Lung (tissue), 12 donors: ENCODE results near the gene TMC8. TPM values are rescaled to one million over a fixed set of nuclear protein-coding genes. Genes with fewer than 3 reads are reported as not detected.

ENCODE experiments used
- ATAC-seq: fragments of 200-7000 bp; cut with Tn5 transposase; one replicate; pipeline ENCODE4 v1.9.1; 2020; ENCODE audit warnings: moderate number of reproducible peaks; ENCODE audit not compliant: insufficient read depth, low FRiP score
- DNase-seq, 3 donors: peaks; one replicate each; pipeline ENCODE4 v3.0.0-alpha.2; 2013 to 2017
- H3K27ac ChIP-seq, 2 donors: one replicate each; pipeline ENCODE4 v1.5.1; 2013; ENCODE audit warnings: mild to moderate bottlenecking in 2 of 2, moderate library complexity in 2 of 2, control low read depth in 1 of 2, inconsistent platforms in 1 of 2, low read depth in 1 of 2, low read length in 1 of 2
- H3K27me3 ChIP-seq, 3 donors: one replicate each; pipeline ENCODE4 v1.5.1; 2013; ENCODE audit warnings: low read length in 2 of 3; ENCODE audit not compliant: control insufficient read depth in 3 of 3, insufficient read depth in 3 of 3
- H3K36me3 ChIP-seq, 4 donors: one replicate each; pipeline ENCODE4 v1.5.1; 2013; ENCODE audit warnings: low read length in 4 of 4, mild to moderate bottlenecking in 1 of 4, moderate library complexity in 1 of 4; ENCODE audit not compliant: control insufficient read depth in 4 of 4, insufficient read depth in 4 of 4
- H3K4me1 ChIP-seq, 5 donors: one replicate each; pipeline ENCODE4 v1.5.1; 2013; ENCODE audit warnings: low read length in 5 of 5, mild to moderate bottlenecking in 2 of 5, moderate library complexity in 1 of 5; ENCODE audit not compliant: control insufficient read depth in 5 of 5, insufficient read depth in 5 of 5
- H3K4me3 ChIP-seq: one replicate; pipeline ENCODE4 v1.5.1; 2013; ENCODE audit warnings: mild to moderate bottlenecking, control low read depth, moderate library complexity
- H3K9ac ChIP-seq, 2 donors: one replicate each; pipeline ENCODE4 v1.5.1; 2013; ENCODE audit warnings: low read length in 2 of 2, control low read depth in 1 of 2; ENCODE audit not compliant: insufficient read depth in 1 of 2
- H3K9me3 ChIP-seq, 4 donors: one replicate each; pipeline ENCODE4 v1.5.1; 2013; ENCODE audit warnings: low read length in 3 of 4, mild to moderate bottlenecking in 1 of 4, moderate library complexity in 1 of 4; ENCODE audit not compliant: control insufficient read depth in 4 of 4, insufficient read depth in 3 of 4
- WGBS, 2 donors: extraction: QIAGEN DNeasy Blood & Tissue Kit; methylation state at CpG; one replicate each; pipeline ENCODE4 v1.1.7; 2013; 5-methylcytosine and 5-hydroxymethylcytosine counted together
- polyA plus RNA-seq, 2 donors: library from polyadenylated mRNA; stranded (reverse); fragments of 200-250 nt; gene quantifications; one replicate each; pipeline ENCODE4 v1.2.1, GENCODE V29; 2013
- total RNA-seq, 2 donors: library from RNA; depleted of rRNA in 1 of 2; stranded (reverse); fragments of >200 nt in 1 of 2; gene quantifications; one replicate each; pipeline ENCODE4 v1.2.1, GENCODE V29; 2014 to 2021
- TF ChIP-seq, protein P1 (sequence below): IDR thresholded peaks from 2 replicates; pipeline ENCODE4 v1.5.1; 2012; ENCODE audit warnings: mild to moderate bottlenecking; ENCODE audit errors: control extremely low read depth, extremely low read depth
- donor health status: control.
- donor health status: control.
- donor health status: Bipolar disorder and iron deficiency.
- donor health status: healthy.
- donor health status: DM: yes; HTN: yes; CAD: no.

TMC8 gene
- total and polyA plus RNA-seq, 4 donors = 15.5 to 28.1 (median 18.5) TPM

DNA sequence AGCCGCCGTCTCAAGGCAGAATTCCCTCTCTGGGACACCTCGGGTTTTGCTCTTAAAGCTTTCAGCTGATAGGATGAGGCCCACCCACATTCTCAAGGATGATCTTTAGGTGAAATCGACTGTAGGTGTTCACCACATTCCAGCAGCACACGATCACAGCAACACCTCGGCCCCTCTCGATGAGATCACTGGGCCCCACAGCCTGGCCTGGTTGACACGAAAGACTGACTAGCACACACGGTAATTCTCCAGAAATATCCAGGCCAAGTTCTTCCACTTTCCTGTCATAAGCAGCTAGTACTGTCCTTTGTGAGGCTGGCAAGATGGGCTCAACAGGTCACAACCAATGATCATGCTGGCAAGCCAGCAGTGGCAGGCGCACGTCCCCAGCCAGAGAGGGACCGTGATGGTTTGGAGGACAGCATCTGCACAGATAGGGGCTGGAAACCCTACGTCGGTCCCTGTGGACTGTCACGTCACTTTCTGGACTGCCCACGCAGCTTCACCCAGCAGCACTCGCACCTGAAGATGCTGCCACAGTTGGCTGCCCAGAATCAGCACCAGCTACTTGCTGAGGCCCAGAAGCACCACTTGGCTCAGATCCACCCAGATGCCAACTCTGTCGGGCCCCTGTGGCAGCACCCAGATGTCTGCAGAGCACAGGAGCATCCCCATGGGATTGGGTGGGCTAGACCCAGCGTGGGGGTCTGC is 19.4 kb upstream of the TMC8 start:
- WGBS, 2 donors = 90% methylated on average over 19 of the region's 19 CpGs
- TF ChIP-seq, protein P1, sequence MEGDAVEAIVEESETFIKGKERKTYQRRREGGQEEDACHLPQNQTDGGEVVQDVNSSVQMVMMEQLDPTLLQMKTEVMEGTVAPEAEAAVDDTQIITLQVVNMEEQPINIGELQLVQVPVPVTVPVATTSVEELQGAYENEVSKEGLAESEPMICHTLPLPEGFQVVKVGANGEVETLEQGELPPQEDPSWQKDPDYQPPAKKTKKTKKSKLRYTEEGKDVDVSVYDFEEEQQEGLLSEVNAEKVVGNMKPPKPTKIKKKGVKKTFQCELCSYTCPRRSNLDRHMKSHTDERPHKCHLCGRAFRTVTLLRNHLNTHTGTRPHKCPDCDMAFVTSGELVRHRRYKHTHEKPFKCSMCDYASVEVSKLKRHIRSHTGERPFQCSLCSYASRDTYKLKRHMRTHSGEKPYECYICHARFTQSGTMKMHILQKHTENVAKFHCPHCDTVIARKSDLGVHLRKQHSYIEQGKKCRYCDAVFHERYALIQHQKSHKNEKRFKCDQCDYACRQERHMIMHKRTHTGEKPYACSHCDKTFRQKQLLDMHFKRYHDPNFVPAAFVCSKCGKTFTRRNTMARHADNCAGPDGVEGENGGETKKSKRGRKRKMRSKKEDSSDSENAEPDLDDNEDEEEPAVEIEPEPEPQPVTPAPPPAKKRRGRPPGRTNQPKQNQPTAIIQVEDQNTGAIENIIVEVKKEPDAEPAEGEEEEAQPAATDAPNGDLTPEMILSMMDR = no peak
- no peaks in the 10 kb centered on the region for H3K27me3 ChIP-seq
- peak overlapping the region in 1 of 2 donors; percentile 28 for H3K27ac ChIP-seq
- no peak for ATAC-seq
- no peak for DNase-seq
- no peak overlapping the region for H3K4me3 ChIP-seq
- H3K36me3 ChIP-seq = peaks cover 0 to 55% (median 0%) of the 10 kb centered on the region in 4 donors
- H3K9me3 ChIP-seq = peaks cover 0 to 2% (median 0%) of the 10 kb centered on the region in 4 donors
- peaks cover 0 to 3% (median 0%) of the 10 kb centered on the region in 5 donors for H3K4me1 ChIP-seq
- no peak overlapping the region for H3K9ac ChIP-seq

DNA sequence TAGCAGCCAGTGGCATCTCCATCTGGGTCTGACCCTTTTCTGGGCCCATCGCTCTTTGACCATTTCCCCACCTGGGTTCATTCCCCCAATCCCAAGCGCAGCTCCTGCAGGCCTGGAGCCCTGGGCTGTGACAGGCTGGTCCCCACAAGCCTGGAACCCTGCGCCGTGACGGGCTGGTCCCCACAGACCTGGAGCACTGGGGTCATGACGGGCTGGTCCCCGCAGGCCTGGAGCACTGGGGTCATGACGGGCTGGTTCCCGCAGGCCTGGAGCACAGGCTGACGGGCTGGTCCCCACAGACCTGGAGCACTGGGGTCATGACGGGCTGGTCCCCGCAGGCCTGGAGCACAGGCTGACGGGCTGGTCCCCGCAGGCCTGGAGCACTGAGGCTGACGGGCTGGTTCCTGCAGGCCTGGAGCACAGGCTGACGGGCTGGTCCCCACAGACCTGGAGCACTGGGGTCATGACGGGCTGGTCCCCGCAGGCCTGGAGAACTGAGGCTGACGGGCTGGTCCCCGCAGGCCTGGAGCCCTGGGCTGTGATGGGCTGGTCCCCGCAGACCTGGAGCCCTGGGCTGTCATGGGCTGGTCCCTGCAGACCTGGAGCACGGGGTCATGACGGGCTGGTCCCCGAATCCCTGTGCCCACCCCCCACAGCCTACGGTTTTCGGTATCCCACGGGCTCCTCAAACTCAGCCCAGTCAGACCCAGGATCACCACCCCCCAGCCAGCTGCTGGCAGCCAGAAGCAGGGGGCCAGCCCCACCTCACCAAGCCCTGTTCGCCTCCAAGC is 18.6 kb upstream of the TMC8 start:
- Histone ChIP-seq H3K4me1 (peaks cover 0 to 3% (median 0%) of the 10 kb centered on the region in 5 donors), H3K9me3 (peaks cover 0 to 2% (median 0%) of the 10 kb centered on the region in 4 donors), H3K27me3 (no peaks in the 10 kb centered on the region), H3K4me3 (no peak overlapping the region), H3K36me3 (peaks cover 0 to 55% (median 0%) of the 10 kb centered on the region in 4 donors), H3K9ac (no peak overlapping the region), H3K27ac (no peak overlapping the region)
- TF ChIP-seq, protein P1 = no peak
- no peak for DNase-seq
- WGBS, 2 donors = 92 to 94% methylated on average over 28 of the region's 28 CpGs
- ATAC-seq = no peak

DNA sequence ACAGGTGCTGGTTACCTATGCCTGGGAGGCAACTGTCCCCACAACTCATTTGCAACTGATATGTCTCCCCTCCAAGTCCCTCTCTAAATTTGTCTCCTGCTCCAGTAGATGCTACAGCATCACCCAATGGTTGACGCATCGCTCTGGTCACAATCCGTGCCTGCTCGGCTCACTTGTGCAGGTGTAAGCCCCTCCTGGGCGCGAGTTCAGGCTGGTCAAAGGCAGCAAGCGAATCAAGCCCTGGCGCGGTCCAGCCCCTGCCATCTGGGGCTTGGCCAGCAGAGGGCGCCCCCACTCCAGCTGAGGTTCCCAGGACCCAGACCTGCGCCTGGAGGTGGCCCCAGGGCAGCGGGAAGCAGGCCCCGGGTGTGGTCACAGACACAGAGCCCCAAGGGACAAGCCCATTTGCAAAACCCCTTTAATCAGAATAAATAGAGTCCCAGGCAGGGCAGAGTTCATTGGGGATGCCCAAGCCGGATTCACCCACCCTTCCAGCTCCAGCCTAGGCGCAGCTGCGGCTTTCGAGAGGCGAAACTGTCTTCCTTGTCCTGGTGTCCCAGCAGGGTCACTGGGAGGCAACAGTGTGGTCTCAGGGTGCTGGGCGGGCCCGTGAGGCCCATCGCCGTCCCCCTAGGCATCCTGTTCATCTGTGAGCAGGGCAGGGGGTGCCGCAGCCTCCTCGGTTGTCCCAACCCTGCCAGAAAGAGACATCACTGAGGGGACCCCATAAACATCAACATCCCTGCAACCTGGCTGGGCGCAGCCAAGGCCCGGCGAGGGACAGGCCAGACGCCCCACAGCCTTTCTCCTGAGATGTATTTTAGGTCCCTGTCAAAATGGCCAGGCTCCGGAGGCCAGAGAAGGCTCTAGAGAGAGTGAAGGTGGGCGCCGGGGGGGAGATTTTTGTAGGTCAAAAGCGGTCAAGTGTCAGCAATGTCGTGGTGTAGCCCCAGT is 17.8 kb upstream of the TMC8 start:
- peak; percentile 81 for ATAC-seq
- Histone ChIP-seq H3K4me3 (no peak overlapping the region), H3K9me3 (peaks cover 0 to 2% (median 0%) of the 10 kb centered on the region in 4 donors), H3K36me3 (peaks cover 0 to 61% (median 0%) of the 10 kb centered on the region in 4 donors), H3K27me3 (no peaks in the 10 kb centered on the region), H3K9ac (no peak overlapping the region), H3K27ac (no peak overlapping the region), H3K4me1 (peaks cover 0 to 6% (median 2%) of the 10 kb centered on the region in 5 donors)
- peak; percentile 56 to 72 (median 56) for DNase-seq
- TF ChIP-seq, protein P1 = peak; percentile 98
- WGBS, 2 donors = 63 to 66% methylated on average over 33 of the region's 33 CpGs
